Gastrocnemius medialis (tissue), 4 donors: ENCODE measurements around the gene ACTN4. TPM values are rescaled to one million over a fixed set of nuclear protein-coding genes. Genes with fewer than 3 reads are reported as not detected.

Experiments
- ATAC-seq, 2 donors: fragments of 150-250 bp; one replicate each; pipeline ENCODE4 v1.9.1; 2016
- DNase-seq, 2 donors: peaks; one replicate each; pipeline ENCODE4 v3.0.0-alpha.2; 2019
- H3K27ac ChIP-seq, 4 donors: fragments of 200-600 bp; sonication (generic); 1 replicate in 1 of 4; 2 replicates in 3 of 4; pipeline ENCODE4 v1.5.1; 2016 to 2018; ENCODE audit warnings: mild to moderate bottlenecking in 2 of 4, moderate library complexity in 1 of 4
- H3K27me3 ChIP-seq, 3 donors: fragments of 200-600 bp; sonication (generic) in 2 of 3; 1 replicate in 1 of 3; 2 replicates in 2 of 3; pipeline versions ENCODE4 v1.5.1 to v1.6.0; 2016 to 2019; ENCODE audit warnings: mild to moderate bottlenecking in 1 of 3, moderate library complexity in 1 of 3
- H3K36me3 ChIP-seq, 2 donors: fragments of 200-600 bp; sonication (generic) in 1 of 2; one replicate each; pipeline ENCODE4 v1.5.1; 2017 to 2018
- H3K4me1 ChIP-seq, 2 donors: fragments of 200-600 bp; sonication (generic) in 1 of 2; one replicate each; pipeline ENCODE4 v1.5.1; 2016 to 2017; ENCODE audit warnings: mild to moderate bottlenecking in 2 of 2
- H3K4me3 ChIP-seq, 4 donors: fragments of 200-600 bp; sonication (generic) in 3 of 4; 1 replicate in 1 of 4; 2 replicates in 3 of 4; pipeline ENCODE4 v1.5.1; 2016 to 2019; ENCODE audit warnings: mild to moderate bottlenecking in 2 of 4
- H3K9me3 ChIP-seq, 3 donors: fragments of 200-600 bp; sonication (generic) in 2 of 3; 1 replicate in 1 of 3; 2 replicates in 2 of 3; pipeline ENCODE4 v1.5.1; 2016 to 2019
- POLR2A ChIP-seq, 2 donors: fragments of 450-650 bp; IDR thresholded peaks; one replicate each; pipeline ENCODE4 v1.6.1; 2017; ENCODE audit warnings: antibody characterized with exemption in 2 of 2, mild to moderate bottlenecking in 2 of 2, moderate library complexity in 2 of 2
- in situ Hi-C, 4 donors: fragments of 200-750 bp; cut with MboI; loops; one replicate each; pipeline versions ENCODE4 v1.15.0 to v1.8.0; 2017; ENCODE audit warnings: low sequenced_read_pairs in 4 of 4
- intact Hi-C: fragments of 100-400 bp; cut with DNase I; formaldehyde crosslinking; loops from one replicate; pipeline ENCODE4 v1.15.1; 2023; ENCODE audit warnings: low total_unique reads
- total RNA-seq, 4 donors: library from RNA; depleted of rRNA; stranded (reverse); fragments of >200 nt; gene quantifications; one replicate each; pipeline versions ENCODE4 v1.1.0 to v1.2.3, GENCODE V29; 2016
- TF ChIP-seq, protein P1 (sequence below), 5 experiments: fragments of 450-650 bp in 3 of 5; fragments of 200-600 bp in 2 of 5; sonication (generic) in 2 of 5; IDR thresholded peaks in 4 of 5; conservative IDR thresholded peaks in 1 of 5; 1 replicate in 4 of 5; 2 replicates in 1 of 5; pipeline ENCODE4 v1.5.1; 2016 to 2019; ENCODE audit warnings: antibody characterized with exemption in 5 of 5, mild to moderate bottlenecking in 3 of 5, moderate library complexity in 3 of 5

Gene ACTN4
- total RNA-seq, 4 donors from 2014 or later = 32.0 to 85.3 (median 63.9) TPM

GRCh38 chr19:38695317-38695683, 47.9 kb downstream of the ACTN4 start:
- Histone ChIP-seq H3K4me3 (no peak overlapping the region), H3K27ac (peak overlapping the region; percentile 89 to 98 (median 96)), H3K9me3 (no peaks in the 10 kb centered on the region), H3K27me3 (no peaks in the 10 kb centered on the region), H3K4me1 (peaks cover 80 to 95% of the 10 kb centered on the region in 2 donors), H3K36me3 (no peaks in the 10 kb centered on the region)
- DNase-seq = peak in 1 of 2 donors; percentile 50
- TF ChIP-seq POLR2A (IDR thresholded peaks at IDR 0.05) = no peak
- TF ChIP-seq, protein P1, sequence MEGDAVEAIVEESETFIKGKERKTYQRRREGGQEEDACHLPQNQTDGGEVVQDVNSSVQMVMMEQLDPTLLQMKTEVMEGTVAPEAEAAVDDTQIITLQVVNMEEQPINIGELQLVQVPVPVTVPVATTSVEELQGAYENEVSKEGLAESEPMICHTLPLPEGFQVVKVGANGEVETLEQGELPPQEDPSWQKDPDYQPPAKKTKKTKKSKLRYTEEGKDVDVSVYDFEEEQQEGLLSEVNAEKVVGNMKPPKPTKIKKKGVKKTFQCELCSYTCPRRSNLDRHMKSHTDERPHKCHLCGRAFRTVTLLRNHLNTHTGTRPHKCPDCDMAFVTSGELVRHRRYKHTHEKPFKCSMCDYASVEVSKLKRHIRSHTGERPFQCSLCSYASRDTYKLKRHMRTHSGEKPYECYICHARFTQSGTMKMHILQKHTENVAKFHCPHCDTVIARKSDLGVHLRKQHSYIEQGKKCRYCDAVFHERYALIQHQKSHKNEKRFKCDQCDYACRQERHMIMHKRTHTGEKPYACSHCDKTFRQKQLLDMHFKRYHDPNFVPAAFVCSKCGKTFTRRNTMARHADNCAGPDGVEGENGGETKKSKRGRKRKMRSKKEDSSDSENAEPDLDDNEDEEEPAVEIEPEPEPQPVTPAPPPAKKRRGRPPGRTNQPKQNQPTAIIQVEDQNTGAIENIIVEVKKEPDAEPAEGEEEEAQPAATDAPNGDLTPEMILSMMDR (IDR thresholded peaks at IDR 0.05 in 4 of 5, conservative IDR thresholded peaks at IDR 0.05 in 1 of 5) = no peak
- ATAC-seq = peak in 1 of 2 donors; percentile 49
- intact Hi-C loops = loop anchor here (2.0 kb wide), 1 partner anchor 18 kb away; no protein-coding TSS in a partner anchor
- in situ Hi-C loops = loop anchor here in 1 of 4 donors (10.0 kb wide), 1 partner anchor 50 kb away; the partner anchor contains the start of gene ACTN4

DNA sequence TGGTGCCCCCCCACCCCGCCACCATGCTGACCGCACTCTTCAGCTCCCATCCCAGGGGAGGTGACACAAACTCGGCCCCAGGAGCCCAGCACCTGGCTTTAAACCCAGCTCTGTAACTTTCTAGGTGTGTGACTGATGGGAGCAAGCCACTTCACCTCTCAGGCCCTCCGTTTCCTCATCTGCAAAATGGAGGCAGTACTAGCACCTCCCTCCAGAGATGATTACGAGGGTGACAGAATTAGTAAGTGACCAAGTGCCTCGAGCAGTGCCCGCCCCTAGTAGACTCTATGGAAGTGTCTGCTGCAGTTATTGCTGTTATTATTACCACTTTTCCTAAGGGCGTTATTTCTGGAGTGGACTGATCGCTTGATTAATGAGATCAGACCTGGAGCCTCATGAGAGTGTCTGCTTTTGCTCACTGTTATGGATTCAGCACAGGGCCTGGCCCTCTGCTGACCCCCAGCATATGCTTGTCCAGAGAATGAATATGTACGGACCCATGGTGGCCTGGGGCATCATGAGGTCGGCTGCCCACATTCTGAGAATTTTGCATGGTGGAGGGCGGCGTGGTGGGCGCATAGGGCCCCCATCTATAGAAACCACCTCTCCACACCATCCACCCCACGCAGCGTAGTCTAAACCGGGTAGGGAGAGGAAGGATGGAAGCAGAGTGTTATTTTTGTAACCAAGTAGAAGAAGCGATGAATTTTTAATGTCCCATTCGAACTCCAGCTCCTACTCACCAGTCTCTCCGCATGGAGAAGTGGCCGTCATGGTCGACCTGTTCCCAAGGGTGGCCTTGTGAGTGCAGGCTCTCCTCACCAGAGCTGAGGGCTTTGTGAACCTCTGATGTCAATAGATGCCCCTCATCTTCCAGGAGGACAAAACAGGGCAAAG, 48.6 kb downstream of the ACTN4 start:
- Histone ChIP-seq H3K4me3 (no peak overlapping the region), H3K9me3 (no peaks in the 10 kb centered on the region), H3K36me3 (peaks cover 0 to 5% of the 10 kb centered on the region in 2 donors), H3K27ac (peak overlapping the region; percentile 89 to 98 (median 96)), H3K4me1 (peaks cover 75 to 88% of the 10 kb centered on the region in 2 donors), H3K27me3 (no peaks in the 10 kb centered on the region)
- no peak for TF ChIP-seq POLR2A (IDR thresholded peaks at IDR 0.05)
- TF ChIP-seq, protein P1 (IDR thresholded peaks at IDR 0.05 in 4 of 5, conservative IDR thresholded peaks at IDR 0.05 in 1 of 5) = no peak
- no peak for DNase-seq
- intact Hi-C loops = loop anchor here (2.0 kb wide), 1 partner anchor 17 kb away; no protein-coding TSS in a partner anchor
- no peak for ATAC-seq
- in situ Hi-C loops = loop anchor here in 1 of 4 donors (10.0 kb wide), 1 partner anchor 51 kb away; the partner anchor contains the start of gene ACTN4

DNA sequence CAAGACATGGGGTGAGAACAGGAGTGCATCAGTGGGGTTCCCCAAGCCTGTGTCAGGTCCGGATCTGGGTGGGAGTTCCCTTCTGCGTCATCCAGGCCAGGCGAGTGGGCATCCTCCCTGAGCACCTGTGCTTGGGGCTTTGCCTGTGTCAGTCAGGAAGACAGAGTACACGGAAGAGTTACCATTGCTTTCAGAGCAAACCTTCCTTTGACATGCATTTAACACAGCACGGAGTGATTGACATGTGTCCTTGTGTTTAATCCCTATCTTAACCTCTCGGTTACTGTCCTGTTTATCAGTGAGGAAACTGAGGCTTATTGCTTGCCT, 49.2 kb downstream of the ACTN4 start:
- no peaks in the 10 kb centered on the region for H3K27me3 ChIP-seq
- DNase-seq = no peak
- no peaks in the 10 kb centered on the region for H3K9me3 ChIP-seq
- ATAC-seq = no peak
- H3K4me3 ChIP-seq = no peak overlapping the region
- intact Hi-C loops (no loop called here), in situ Hi-C loops (loop anchor here in 1 of 4 donors (10.0 kb wide), 1 partner anchor 52 kb away; the partner anchor contains the start of gene ACTN4)
- peak overlapping the region; percentile 89 to 98 (median 96) for H3K27ac ChIP-seq
- H3K36me3 ChIP-seq = peaks cover 0 to 11% of the 10 kb centered on the region in 2 donors
- TF ChIP-seq, protein P1 (IDR thresholded peaks at IDR 0.05 in 4 of 5, conservative IDR thresholded peaks at IDR 0.05 in 1 of 5) = no peak
- TF ChIP-seq POLR2A (IDR thresholded peaks at IDR 0.05) = no peak
- peaks cover 73 to 82% of the 10 kb centered on the region in 2 donors for H3K4me1 ChIP-seq

- in situ Hi-C loops (loop anchor here in 1 of 4 donors (10.0 kb wide), 1 partner anchor 52 kb away; the partner anchor contains the start of gene ACTN4), intact Hi-C loops (no loop called here)
- H3K36me3 ChIP-seq = peaks cover 0 to 14% of the 10 kb centered on the region in 2 donors
These were observed 49.7 kb downstream of the ACTN4 start for GRCh38 chr19:38697197-38697596.

More at GRCh38 chr19:38697197-38697596, 49.7 kb downstream of the ACTN4 start:
- no peaks in the 10 kb centered on the region for H3K9me3 ChIP-seq
- DNase-seq (no peak), ATAC-seq (no peak)
- peak overlapping the region; percentile 89 to 98 (median 96) for H3K27ac ChIP-seq
- H3K4me3 ChIP-seq = no peak overlapping the region
- H3K4me1 ChIP-seq = peaks cover 68 to 77% of the 10 kb centered on the region in 2 donors
- H3K27me3 ChIP-seq = no peaks in the 10 kb centered on the region
- TF ChIP-seq POLR2A (IDR thresholded peaks at IDR 0.05) = no peak
- TF ChIP-seq, protein P1 (IDR thresholded peaks at IDR 0.05 in 4 of 5, conservative IDR thresholded peaks at IDR 0.05 in 1 of 5) = no peak
